ENCODE results near the gene RAPGEF5. TPM values are rescaled to one million over a fixed set of nuclear protein-coding genes. Genes with fewer than 3 reads are reported as not detected.

Gene RAPGEF5
- total and polyA plus RNA-seq, 4 donors, result 16.1 to 308 (median 61.4) TPM

GRCh38 chr7:22240904-22241571 is 115.9 kb downstream of the RAPGEF5 start:
- ATAC-seq (ENCODE audit: insufficient read depth, low FRiP score), result no peak

GRCh38 chr7:22238354-22239311 is 118.3 kb downstream of the RAPGEF5 start:
- ATAC-seq (ENCODE audit: insufficient read depth, low FRiP score), result no peak
- TF ChIP-seq CTCF (IDR thresholded peaks at IDR 0.05; ENCODE audit: control extremely low read depth, extremely low read depth), result no peak
- 95% methylated on average over 3 of the region's 3 CpGs for WGBS, 2 donors

More at GRCh38 chr7:22240904-22241571, 115.9 kb downstream of the RAPGEF5 start:
- H3K9ac ChIP-seq (ENCODE audit: insufficient read depth in 1 of 2, low read length in 2 of 2), result no peak overlapping the region
- no peak for TF ChIP-seq CTCF (IDR thresholded peaks at IDR 0.05; ENCODE audit: control extremely low read depth, extremely low read depth)
- no peaks in the 10 kb centered on the region for H3K36me3 ChIP-seq (ENCODE audit: control insufficient read depth in 4 of 4, insufficient read depth in 4 of 4, low read length in 4 of 4)
- H3K9me3 ChIP-seq (ENCODE audit: control insufficient read depth in 4 of 4, insufficient read depth in 3 of 4, low read length in 3 of 4), result no peaks in the 10 kb centered on the region
- H3K4me1 ChIP-seq (ENCODE audit: control insufficient read depth in 5 of 5, insufficient read depth in 5 of 5, low read length in 5 of 5), result no peaks in the 10 kb centered on the region
- no peak overlapping the region for H3K27ac ChIP-seq (ENCODE audit: low read depth in 1 of 2, low read length in 1 of 2)
- no peaks in the 10 kb centered on the region for H3K27me3 ChIP-seq (ENCODE audit: control insufficient read depth in 3 of 3, insufficient read depth in 3 of 3, low read length in 2 of 3)
- no peak for DNase-seq
- no peak overlapping the region for H3K4me3 ChIP-seq

GRCh38 chr7:22235134-22235533 is 121.8 kb downstream of the RAPGEF5 start:
- Histone ChIP-seq H3K4me1 (ENCODE audit: control insufficient read depth in 5 of 5, insufficient read depth in 5 of 5, low read length in 5 of 5) (no peaks in the 10 kb centered on the region), H3K36me3 (ENCODE audit: control insufficient read depth in 4 of 4, insufficient read depth in 4 of 4, low read length in 4 of 4) (peaks cover 0 to 2% (median 0%) of the 10 kb centered on the region in 4 donors), H3K4me3 (no peak overlapping the region), H3K9ac (ENCODE audit: insufficient read depth in 1 of 2, low read length in 2 of 2) (no peak overlapping the region), H3K9me3 (ENCODE audit: control insufficient read depth in 4 of 4, insufficient read depth in 3 of 4, low read length in 3 of 4) (no peaks in the 10 kb centered on the region), H3K27ac (ENCODE audit: low read depth in 1 of 2, low read length in 1 of 2) (no peak overlapping the region), H3K27me3 (ENCODE audit: control insufficient read depth in 3 of 3, insufficient read depth in 3 of 3, low read length in 2 of 3) (no peaks in the 10 kb centered on the region)
- ATAC-seq (ENCODE audit: insufficient read depth, low FRiP score), result no peak
- no peak for TF ChIP-seq CTCF (IDR thresholded peaks at IDR 0.05; ENCODE audit: control extremely low read depth, extremely low read depth)
- WGBS, 2 donors, result 92 to 96% methylated on average over 2 of the region's 2 CpGs
- DNase-seq, result no peak

More at GRCh38 chr7:22238354-22239311, 118.3 kb downstream of the RAPGEF5 start:
- Histone ChIP-seq H3K36me3 (ENCODE audit: control insufficient read depth in 4 of 4, insufficient read depth in 4 of 4, low read length in 4 of 4) (no peaks in the 10 kb centered on the region), H3K4me3 (no peak overlapping the region), H3K9ac (ENCODE audit: insufficient read depth in 1 of 2, low read length in 2 of 2) (no peak overlapping the region), H3K9me3 (ENCODE audit: control insufficient read depth in 4 of 4, insufficient read depth in 3 of 4, low read length in 3 of 4) (no peaks in the 10 kb centered on the region), H3K4me1 (ENCODE audit: control insufficient read depth in 5 of 5, insufficient read depth in 5 of 5, low read length in 5 of 5) (no peaks in the 10 kb centered on the region), H3K27me3 (ENCODE audit: control insufficient read depth in 3 of 3, insufficient read depth in 3 of 3, low read length in 2 of 3) (no peaks in the 10 kb centered on the region), H3K27ac (ENCODE audit: low read depth in 1 of 2, low read length in 1 of 2) (no peak overlapping the region)
- no peak for DNase-seq

All from lung (tissue), 12 donors.